ENCODE results near the gene ELMO1.

DNA sequence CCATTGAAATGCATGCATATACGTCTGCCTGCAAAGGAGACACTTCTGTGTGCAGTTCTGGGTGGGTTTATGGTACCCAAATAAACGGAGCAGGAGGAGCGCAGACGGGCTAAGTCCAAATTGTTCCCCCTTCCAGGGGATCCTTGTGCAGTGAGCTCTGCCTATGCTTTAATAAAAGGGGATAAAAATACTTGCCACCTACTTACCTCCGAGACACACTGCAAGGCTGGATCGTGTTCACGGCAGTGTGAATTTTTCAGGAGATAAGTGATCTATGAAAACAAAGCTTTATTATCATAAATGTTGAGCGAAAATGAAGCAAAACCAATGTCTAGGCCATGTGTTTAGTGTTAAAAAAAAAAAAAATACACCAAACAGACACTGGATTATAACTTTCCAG is 415.5 kb downstream of the ELMO1 start:
- TF ChIP-seq, protein P1, sequence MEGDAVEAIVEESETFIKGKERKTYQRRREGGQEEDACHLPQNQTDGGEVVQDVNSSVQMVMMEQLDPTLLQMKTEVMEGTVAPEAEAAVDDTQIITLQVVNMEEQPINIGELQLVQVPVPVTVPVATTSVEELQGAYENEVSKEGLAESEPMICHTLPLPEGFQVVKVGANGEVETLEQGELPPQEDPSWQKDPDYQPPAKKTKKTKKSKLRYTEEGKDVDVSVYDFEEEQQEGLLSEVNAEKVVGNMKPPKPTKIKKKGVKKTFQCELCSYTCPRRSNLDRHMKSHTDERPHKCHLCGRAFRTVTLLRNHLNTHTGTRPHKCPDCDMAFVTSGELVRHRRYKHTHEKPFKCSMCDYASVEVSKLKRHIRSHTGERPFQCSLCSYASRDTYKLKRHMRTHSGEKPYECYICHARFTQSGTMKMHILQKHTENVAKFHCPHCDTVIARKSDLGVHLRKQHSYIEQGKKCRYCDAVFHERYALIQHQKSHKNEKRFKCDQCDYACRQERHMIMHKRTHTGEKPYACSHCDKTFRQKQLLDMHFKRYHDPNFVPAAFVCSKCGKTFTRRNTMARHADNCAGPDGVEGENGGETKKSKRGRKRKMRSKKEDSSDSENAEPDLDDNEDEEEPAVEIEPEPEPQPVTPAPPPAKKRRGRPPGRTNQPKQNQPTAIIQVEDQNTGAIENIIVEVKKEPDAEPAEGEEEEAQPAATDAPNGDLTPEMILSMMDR (IDR thresholded peaks at IDR 0.05) = no peak
- TF ChIP-seq POLR2A (IDR thresholded peaks at IDR 0.05; ENCODE audit: low read depth) = no peak
